ENCODE data around the gene SPTBN1. TPM values are rescaled to one million over a fixed set of nuclear protein-coding genes. Genes with fewer than 3 reads are reported as not detected.

Gene SPTBN1
- total RNA-seq, 3 donors from 2014 or later (not counting 1 experiment from before 2014, with no cell fraction given), result 65.7 to 142 (median 68.3) TPM

GRCh38 chr2:54619660-54620231 lies 163.6 kb downstream of the SPTBN1 start:
- DNase-seq, result no peak
- no peak overlapping the region for H3K27ac ChIP-seq (ENCODE audit: low read length)
- no peaks in the 10 kb centered on the region for H3K9me3 Mint-ChIP-seq
- ATAC-seq, result no peak
- no peak overlapping the region for H3K4me3 ChIP-seq (ENCODE audit: low read length)
- no peak for TF ChIP-seq CTCF (IDR thresholded peaks at IDR 0.05)
- H3K27ac Mint-ChIP-seq, result no peak overlapping the region
- H3K27me3 Mint-ChIP-seq (ENCODE audit: low read depth in 2 of 2), result no peaks in the 10 kb centered on the region
- no peak overlapping the region for H3K4me3 Mint-ChIP-seq
- peaks cover 77% of the 10 kb centered on the region for H3K36me3 ChIP-seq (ENCODE audit: control insufficient read depth, insufficient read depth, low read length)
- intact Hi-C loops (cut with micrococcal nuclease), result no loop called here
- no peaks in the 10 kb centered on the region for H3K27me3 ChIP-seq (ENCODE audit: control insufficient read depth, insufficient read depth, low read length)
- no peaks in the 10 kb centered on the region for H3K4me1 ChIP-seq (ENCODE audit: control insufficient read depth, insufficient read depth, low read length)
- H3K4me1 Mint-ChIP-seq, result peaks cover 11 to 24% of the 10 kb centered on the region in 2 donors
- peaks cover 44% of the 10 kb centered on the region for H3K36me3 Mint-ChIP-seq
- WGBS (ENCODE audit: insufficient coverage), result 99% methylated on average over 6 of the region's 9 CpGs
- no peaks in the 10 kb centered on the region for H3K9me3 ChIP-seq (ENCODE audit: control insufficient read depth, insufficient read depth, low read length)

GRCh38 chr2:54620948-54621347 lies 164.8 kb downstream of the SPTBN1 start:
- intact Hi-C loops (cut with micrococcal nuclease), result no loop called here
- Mint-ChIP-seq H3K9me3 (no peaks in the 10 kb centered on the region), H3K27me3 (ENCODE audit: low read depth in 2 of 2) (no peaks in the 10 kb centered on the region), H3K4me3 (no peak overlapping the region), H3K27ac (no peak overlapping the region), H3K36me3 (peaks cover 49% of the 10 kb centered on the region), H3K4me1 (peaks cover 11 to 15% of the 10 kb centered on the region in 2 donors)
- TF ChIP-seq CTCF (IDR thresholded peaks at IDR 0.05), result no peak
- Histone ChIP-seq H3K4me3 (ENCODE audit: low read length) (no peak overlapping the region), H3K36me3 (ENCODE audit: control insufficient read depth, insufficient read depth, low read length) (peaks cover 78% of the 10 kb centered on the region), H3K4me1 (ENCODE audit: control insufficient read depth, insufficient read depth, low read length) (no peaks in the 10 kb centered on the region), H3K27me3 (ENCODE audit: control insufficient read depth, insufficient read depth, low read length) (no peaks in the 10 kb centered on the region), H3K27ac (ENCODE audit: low read length) (no peak overlapping the region), H3K9me3 (ENCODE audit: control insufficient read depth, insufficient read depth, low read length) (no peaks in the 10 kb centered on the region)
- DNase-seq, result no peak
- no peak for ATAC-seq
- 98% methylated on average over 5 of the region's 5 CpGs for WGBS (ENCODE audit: insufficient coverage)

GRCh38 chr2:54624591-54625071 lies 168.5 kb downstream of the SPTBN1 start:
- no peaks in the 10 kb centered on the region for H3K9me3 Mint-ChIP-seq
- ATAC-seq (no peak), DNase-seq (no peak)
- H3K4me1 ChIP-seq (ENCODE audit: control insufficient read depth, insufficient read depth, low read length), result no peaks in the 10 kb centered on the region
- H3K36me3 Mint-ChIP-seq, result peaks cover 48% of the 10 kb centered on the region
- no peak overlapping the region for H3K27ac ChIP-seq (ENCODE audit: low read length)
- peaks cover 85% of the 10 kb centered on the region for H3K36me3 ChIP-seq (ENCODE audit: control insufficient read depth, insufficient read depth, low read length)
- no peak overlapping the region for H3K4me3 Mint-ChIP-seq
- H3K27me3 ChIP-seq (ENCODE audit: control insufficient read depth, insufficient read depth, low read length), result no peaks in the 10 kb centered on the region
- no peaks in the 10 kb centered on the region for H3K9me3 ChIP-seq (ENCODE audit: control insufficient read depth, insufficient read depth, low read length)
- 93% methylated on average over 11 of the region's 12 CpGs for WGBS (ENCODE audit: insufficient coverage)
- no peak for TF ChIP-seq CTCF (IDR thresholded peaks at IDR 0.05)
- intact Hi-C loops (cut with micrococcal nuclease), result no loop called here
- peaks cover 0 to 12% of the 10 kb centered on the region in 2 donors for H3K4me1 Mint-ChIP-seq
- H3K27me3 Mint-ChIP-seq (ENCODE audit: low read depth in 2 of 2), result no peaks in the 10 kb centered on the region
- no peak overlapping the region for H3K27ac Mint-ChIP-seq
- H3K4me3 ChIP-seq (ENCODE audit: low read length), result no peak overlapping the region

- Mint-ChIP-seq H3K27me3 (ENCODE audit: low read depth in 2 of 2) (no peaks in the 10 kb centered on the region), H3K4me1 (no peaks in the 10 kb centered on the region), H3K36me3 (peaks cover 42% of the 10 kb centered on the region), H3K9me3 (no peaks in the 10 kb centered on the region), H3K4me3 (no peak overlapping the region), H3K27ac (peak overlapping the region in 1 of 2 donors; percentile 27)
- peaks cover 93% of the 10 kb centered on the region for H3K36me3 ChIP-seq (ENCODE audit: control insufficient read depth, insufficient read depth, low read length)
- WGBS (ENCODE audit: insufficient coverage), result 96% methylated on average over 7 of the region's 7 CpGs
- ATAC-seq (no peak), DNase-seq (no peak)
- intact Hi-C loops (cut with micrococcal nuclease), result no loop called here
- no peaks in the 10 kb centered on the region for H3K4me1 ChIP-seq (ENCODE audit: control insufficient read depth, insufficient read depth, low read length)
- no peaks in the 10 kb centered on the region for H3K9me3 ChIP-seq (ENCODE audit: control insufficient read depth, insufficient read depth, low read length)
- H3K4me3 ChIP-seq (ENCODE audit: low read length), result no peak overlapping the region
- no peaks in the 10 kb centered on the region for H3K27me3 ChIP-seq (ENCODE audit: control insufficient read depth, insufficient read depth, low read length)
- no peak overlapping the region for H3K27ac ChIP-seq (ENCODE audit: low read length)
- TF ChIP-seq CTCF (IDR thresholded peaks at IDR 0.05), result no peak
Observed at GRCh38 chr2:54626131-54626530, 170.0 kb downstream of the SPTBN1 start.

All from natural killer cell (primary cell).